OCI-LY3 (cell line): ENCODE results near the gene INSIG1.

Source experiments
- H2AFZ ChIP-seq: fragments of 200-600, 300-600 bp; shearing (Covaris generic); 2 replicates; pipeline ENCODE4 v1.6.0; 2014; ENCODE audit warnings: antibody characterized with exemption, low read depth, low read length
- H3K27ac ChIP-seq: fragments of 200-600, 300-600 bp; sonication (generic); 2 replicates; pipeline ENCODE4 v1.5.1; 2014; ENCODE audit warnings: mild to moderate bottlenecking, low read length, moderate library complexity, mixed read lengths
- H3K27me3 ChIP-seq: fragments of 200-600, 300-600 bp; sonication (generic); 2 replicates; pipeline ENCODE4 v1.6.1; 2014; ENCODE audit warnings: low read depth, low read length, mixed read lengths
- H3K36me3 ChIP-seq: fragments of 200-600, 300-600 bp; sonication (generic); replicated peaks from 2 replicates; pipeline ENCODE3; 2014; ENCODE audit warnings: low read depth, low read length, mixed read lengths
- H3K4me1 ChIP-seq: fragments of 300-600, 200-600 bp; sonication (generic); 2 replicates; pipeline ENCODE4 v1.6.1; 2014; ENCODE audit warnings: low read length, mixed read lengths
- H3K4me2 ChIP-seq: fragments of 200-600, 300-600 bp; sonication (generic); 2 replicates; pipeline ENCODE4 v1.6.1; 2014; ENCODE audit warnings: low read length, mixed read lengths
- H3K4me3 ChIP-seq: fragments of 300-600, 200-600 bp; sonication (generic); 2 replicates; pipeline ENCODE4 v1.5.1; 2014; ENCODE audit warnings: antibody characterized with exemption, mild to moderate bottlenecking, low read length, moderate library complexity
- H3K79me2 ChIP-seq: fragments of 300-600, 200-600 bp; shearing (Covaris generic); 2 replicates; pipeline ENCODE4 v1.6.1; 2014; ENCODE audit warnings: mild to moderate bottlenecking, low read length, mixed read lengths
- H3K9ac ChIP-seq: fragments of 300-600, 200-600 bp; shearing (Covaris generic); 2 replicates; pipeline ENCODE4 v1.6.0; 2014; ENCODE audit warnings: mild to moderate bottlenecking, low read length, moderate library complexity
- H3K9me3 ChIP-seq: fragments of 200-600, 300-600 bp; shearing (Covaris generic); 2 replicates; pipeline ENCODE4 v1.6.1; 2014; ENCODE audit warnings: low read length, mixed read lengths; ENCODE audit not compliant: insufficient read depth
- H4K20me1 ChIP-seq: fragments of 200-600, 300-600 bp; sonication (generic); 2 replicates; pipeline ENCODE4 v1.6.1; 2016; ENCODE audit warnings: low read length, mixed read lengths; ENCODE audit not compliant: insufficient read depth
- EZH2phosphoT487 ChIP-seq: fragments of 200-600 bp; shearing (Covaris generic); IDR thresholded peaks from 2 replicates; pipeline ENCODE4 v1.6.1; 2018; ENCODE audit warnings: antibody characterized with exemption, mixed run types, low read depth
- TF ChIP-seq, protein P1 (sequence below): fragments of 200-600, 300-600 bp; sonication (generic); IDR thresholded peaks from 2 replicates; pipeline ENCODE4 v1.5.1; 2014; ENCODE audit warnings: antibody characterized with exemption, low read length, low read depth

INSIG1 gene

DNA sequence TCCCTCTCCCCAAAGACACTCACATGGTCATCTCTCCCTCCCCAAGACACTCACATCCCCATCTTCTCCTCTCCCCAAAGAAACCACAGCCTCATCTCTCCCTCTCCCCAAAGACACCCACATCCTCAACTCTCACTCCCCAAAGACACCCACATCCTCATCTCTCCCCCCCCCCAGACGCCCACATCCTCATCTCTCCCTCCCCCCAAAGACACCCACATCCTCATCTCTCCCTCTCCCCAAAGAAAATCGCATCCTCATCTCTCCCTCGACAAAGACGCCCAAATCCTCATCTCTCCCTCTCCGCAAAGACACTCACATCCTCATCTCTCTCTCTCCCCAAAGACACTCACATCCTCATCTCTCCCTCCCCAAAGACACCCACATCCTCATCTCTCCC lies 31.5 kb downstream of the INSIG1 start:
- peaks cover 56% of the 10 kb centered on the region for H3K36me3 ChIP-seq
- no peak overlapping the region for H3K9ac ChIP-seq
- peaks cover 11% of the 10 kb centered on the region; the same call in 1 of the 2 replicates for H3K9me3 ChIP-seq
- H3K79me2 ChIP-seq: no peaks in the 10 kb centered on the region
- no peaks in the 10 kb centered on the region for H4K20me1 ChIP-seq
- TF ChIP-seq EZH2phosphoT487: no peak
- TF ChIP-seq, protein P1, sequence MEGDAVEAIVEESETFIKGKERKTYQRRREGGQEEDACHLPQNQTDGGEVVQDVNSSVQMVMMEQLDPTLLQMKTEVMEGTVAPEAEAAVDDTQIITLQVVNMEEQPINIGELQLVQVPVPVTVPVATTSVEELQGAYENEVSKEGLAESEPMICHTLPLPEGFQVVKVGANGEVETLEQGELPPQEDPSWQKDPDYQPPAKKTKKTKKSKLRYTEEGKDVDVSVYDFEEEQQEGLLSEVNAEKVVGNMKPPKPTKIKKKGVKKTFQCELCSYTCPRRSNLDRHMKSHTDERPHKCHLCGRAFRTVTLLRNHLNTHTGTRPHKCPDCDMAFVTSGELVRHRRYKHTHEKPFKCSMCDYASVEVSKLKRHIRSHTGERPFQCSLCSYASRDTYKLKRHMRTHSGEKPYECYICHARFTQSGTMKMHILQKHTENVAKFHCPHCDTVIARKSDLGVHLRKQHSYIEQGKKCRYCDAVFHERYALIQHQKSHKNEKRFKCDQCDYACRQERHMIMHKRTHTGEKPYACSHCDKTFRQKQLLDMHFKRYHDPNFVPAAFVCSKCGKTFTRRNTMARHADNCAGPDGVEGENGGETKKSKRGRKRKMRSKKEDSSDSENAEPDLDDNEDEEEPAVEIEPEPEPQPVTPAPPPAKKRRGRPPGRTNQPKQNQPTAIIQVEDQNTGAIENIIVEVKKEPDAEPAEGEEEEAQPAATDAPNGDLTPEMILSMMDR: no peak
- no peak overlapping the region for H2AFZ ChIP-seq
- H3K4me3 ChIP-seq: no peak overlapping the region
- no peak overlapping the region for H3K27ac ChIP-seq
- no peak overlapping the region for H3K4me2 ChIP-seq
- H3K27me3 ChIP-seq: no peaks in the 10 kb centered on the region
- peaks cover under 1% of the 10 kb centered on the region; the same call in 1 of the 2 replicates for H3K4me1 ChIP-seq

DNA sequence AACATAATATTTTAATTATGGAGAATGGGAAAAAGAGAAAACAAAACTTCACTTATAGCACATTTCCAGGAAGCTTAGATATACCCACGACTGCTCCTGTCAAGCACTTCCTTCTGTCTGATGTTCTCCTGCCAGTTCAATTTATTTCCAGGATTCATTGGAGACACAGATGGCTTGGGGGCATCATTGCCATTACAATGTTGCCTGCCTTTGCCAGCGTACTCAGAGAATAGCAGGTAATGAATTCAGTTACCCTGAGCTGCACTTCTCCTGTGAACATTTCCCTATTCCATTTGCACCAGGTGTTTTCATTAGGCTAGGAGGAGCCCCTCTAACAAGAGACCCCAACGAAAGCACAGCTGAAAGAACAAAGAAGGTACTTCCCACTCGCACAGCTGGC lies 33.7 kb downstream of the INSIG1 start:
- H3K27me3 ChIP-seq: no peaks in the 10 kb centered on the region
- TF ChIP-seq, protein P1: no peak
- no peak for TF ChIP-seq EZH2phosphoT487
- H3K4me3 ChIP-seq: no peak overlapping the region

DNA sequence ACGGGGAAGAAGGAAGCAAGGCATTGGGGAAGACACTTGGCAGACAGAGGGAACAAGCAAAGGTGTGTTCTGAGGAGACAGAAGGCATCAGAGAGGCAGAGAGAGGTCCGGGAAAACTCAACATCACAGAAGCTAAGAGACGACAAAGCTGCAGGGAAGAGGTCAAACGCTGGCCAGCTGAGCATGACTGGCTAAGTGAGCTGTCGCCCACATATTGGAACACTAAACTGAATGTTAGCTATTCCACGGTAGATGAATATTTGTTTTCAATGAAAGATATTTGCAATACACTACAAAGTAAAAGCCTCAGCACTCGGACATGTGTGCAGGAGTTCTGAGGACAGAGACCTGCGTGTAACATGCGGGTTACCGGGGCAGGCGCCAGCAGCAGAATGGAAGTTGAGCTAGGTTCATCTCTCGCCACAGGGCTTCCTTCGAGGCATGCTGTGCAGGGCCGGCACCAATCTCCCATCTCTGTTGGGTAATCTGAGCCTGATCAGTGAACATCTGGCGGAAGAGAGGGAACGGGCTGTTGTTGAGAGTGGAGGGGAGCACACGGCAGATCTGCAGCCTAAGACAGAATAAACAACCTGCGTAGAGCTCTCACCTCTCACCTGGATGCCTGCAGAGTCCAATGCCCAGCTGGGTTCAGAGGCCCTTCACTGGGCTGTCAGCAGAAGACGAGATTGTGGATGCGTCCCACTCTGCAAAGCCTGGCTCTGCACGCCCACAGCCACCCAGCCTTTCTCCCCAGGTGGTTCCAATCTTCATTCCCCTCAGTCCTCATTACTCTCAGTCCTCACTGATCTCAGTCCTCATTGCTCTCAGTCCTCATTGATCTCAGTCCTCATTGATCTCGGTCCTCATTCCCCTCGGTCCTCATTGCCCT lies 35.9 kb downstream of the INSIG1 start:
- H4K20me1 ChIP-seq: no peaks in the 10 kb centered on the region
- no peaks in the 10 kb centered on the region for H3K4me1 ChIP-seq
- H3K79me2 ChIP-seq: no peaks in the 10 kb centered on the region
- H3K27me3 ChIP-seq: no peaks in the 10 kb centered on the region
- no peak overlapping the region for H2AFZ ChIP-seq
- H3K4me2 ChIP-seq: no peak overlapping the region
- TF ChIP-seq EZH2phosphoT487: no peak
- TF ChIP-seq, protein P1: no peak
- peaks cover 37% of the 10 kb centered on the region for H3K36me3 ChIP-seq
- H3K4me3 ChIP-seq: no peak overlapping the region
- H3K9me3 ChIP-seq: no peaks in the 10 kb centered on the region
- no peak overlapping the region for H3K9ac ChIP-seq
- no peak overlapping the region for H3K27ac ChIP-seq

More for the DNA sequence above, 33.7 kb downstream of the INSIG1 start:
- H3K9me3 ChIP-seq: no peaks in the 10 kb centered on the region
- no peak overlapping the region for H3K4me2 ChIP-seq
- no peaks in the 10 kb centered on the region for H3K79me2 ChIP-seq
- H3K27ac ChIP-seq: no peak overlapping the region
- no peak overlapping the region for H2AFZ ChIP-seq
- H3K9ac ChIP-seq: no peak overlapping the region
- peaks cover 38% of the 10 kb centered on the region for H3K36me3 ChIP-seq
- H3K4me1 ChIP-seq: no peaks in the 10 kb centered on the region
- no peaks in the 10 kb centered on the region for H4K20me1 ChIP-seq

DNA sequence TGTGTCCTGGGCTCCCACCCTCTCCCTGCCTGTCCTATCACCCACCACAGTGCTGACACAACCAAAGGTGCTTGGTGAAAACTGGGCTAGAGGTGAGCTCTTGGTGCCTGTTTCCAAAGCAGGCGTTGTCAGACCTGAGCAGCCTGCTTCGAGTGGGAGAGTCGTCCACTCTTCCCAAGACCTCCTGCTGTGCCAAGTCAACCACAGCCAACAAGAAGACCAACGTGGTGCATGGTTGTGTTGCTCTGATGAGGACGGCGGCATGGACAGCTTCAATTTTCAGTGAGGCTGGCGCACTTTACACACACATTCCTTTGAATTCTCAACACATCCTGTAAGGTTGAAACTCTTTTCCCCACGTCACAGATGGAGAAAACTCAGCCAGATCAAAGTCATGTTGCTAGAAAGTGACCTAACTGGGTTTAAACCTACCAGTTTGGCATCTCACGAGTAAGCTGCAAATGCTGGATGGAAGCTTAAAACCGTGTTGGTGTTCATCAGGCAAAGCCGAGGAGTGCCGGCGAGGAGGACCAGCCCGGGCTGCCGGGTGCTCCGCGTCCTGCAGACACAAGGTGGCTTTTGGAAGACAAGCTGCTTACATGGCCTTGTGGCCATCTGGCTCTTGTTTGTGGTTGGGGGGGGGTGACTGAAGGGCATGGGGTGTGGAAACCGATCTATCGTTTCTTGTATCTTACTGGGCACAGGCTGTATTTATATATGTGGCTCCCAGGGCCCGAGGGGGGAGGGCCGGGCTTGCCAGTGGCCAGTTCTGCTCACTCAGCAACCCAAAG lies 39.3 kb downstream of the INSIG1 start:
- Histone ChIP-seq H2AFZ (no peak overlapping the region), H3K27me3 (no peaks in the 10 kb centered on the region), H3K36me3 (peaks cover 44% of the 10 kb centered on the region), H3K27ac (no peak overlapping the region), H3K9ac (no peak overlapping the region), H3K4me1 (peaks cover 18% of the 10 kb centered on the region), H3K79me2 (no peaks in the 10 kb centered on the region), H3K9me3 (no peaks in the 10 kb centered on the region; the same call in 1 of the 2 replicates), H4K20me1 (no peaks in the 10 kb centered on the region), H3K4me2 (no peak overlapping the region), H3K4me3 (no peak overlapping the region)
- no peak for TF ChIP-seq EZH2phosphoT487
- TF ChIP-seq, protein P1: no peak
